CD4-positive, alpha-beta T cell treated with Interferon alpha-2 for 1 hour (primary cell): ENCODE data around the gene CDC45.
"Not testable (repeated sequence)": the region's sequence is repeated elsewhere in the genome, so short reads cannot be mapped to it uniquely, and the experiment has no call there.

Experiments used
- DNase-seq, 2 donors: peaks; one replicate each; pipeline ENCODE4 v3.0.0-alpha.2; 2020 to 2022

The CDC45 gene

GRCh38 chr22:19517171-19517500 lies 37.4 kb downstream of the CDC45 start:
- DNase-seq = no peak

GRCh38 chr22:19517919-19518611 lies 38.3 kb downstream of the CDC45 start:
- no peak for DNase-seq

- no peak for DNase-seq
Observed at GRCh38 chr22:19518635-19519034, 38.9 kb downstream of the CDC45 start.

GRCh38 chr22:19519041-19519926 lies 39.6 kb downstream of the CDC45 start:
- no peak for DNase-seq

GRCh38 chr22:19520007-19520406 lies 40.3 kb downstream of the CDC45 start:
- no peak for DNase-seq

GRCh38 chr22:19520566-19521305 lies 41.0 kb downstream of the CDC45 start:
- no peak for DNase-seq

GRCh38 chr22:19522190-19522880 lies 42.6 kb downstream of the CDC45 start:
- no peak for DNase-seq

- no peak for DNase-seq
Observed at GRCh38 chr22:19522881-19523239, 43.1 kb downstream of the CDC45 start.

GRCh38 chr22:19523240-19524169 lies 43.8 kb downstream of the CDC45 start:
- no peak for DNase-seq

- DNase-seq = no peak
Observed at GRCh38 chr22:19524170-19525115, 44.7 kb downstream of the CDC45 start, which contains the start of gene CLDN5. Gene CLDN5 (minus strand): TSS chr22:19524410. CDS start chr22:19524255, 155 bp downstream.

GRCh38 chr22:19525116-19525660 lies 45.5 kb downstream of the CDC45 start:
- DNase-seq = no peak

GRCh38 chr22:19525666-19526065 lies 45.9 kb downstream of the CDC45 start:
- DNase-seq = no peak

- no peak for DNase-seq
Observed at GRCh38 chr22:19526076-19526701, 46.5 kb downstream of the CDC45 start.

- no peak for DNase-seq
Observed at GRCh38 chr22:19526702-19527111, 47.0 kb downstream of the CDC45 start.

- no peak for DNase-seq
Observed at GRCh38 chr22:19527321-19527721, 47.6 kb downstream of the CDC45 start.

GRCh38 chr22:19527861-19528417 lies 48.2 kb downstream of the CDC45 start:
- DNase-seq = no peak

- no peak for DNase-seq
Observed at GRCh38 chr22:19529811-19530210, 50.1 kb downstream of the CDC45 start.

GRCh38 chr22:19530751-19531150 lies 51.0 kb downstream of the CDC45 start:
- no peak for DNase-seq

GRCh38 chr22:19531327-19531726 lies 51.6 kb downstream of the CDC45 start:
- DNase-seq = not testable (repeated sequence)
